MM.1S (cell line): Measurements from ENCODE around the gene ADCY5.

Experiments used
- DNase-seq: peaks from one replicate; pipeline ENCODE4 v3.0.0-alpha.2; 2015
- H2AFZ ChIP-seq: fragments of 300-600 bp; sonication (generic); 2 replicates; pipeline ENCODE4 v1.6.0; 2016; ENCODE audit warnings: antibody characterized with exemption, low read length
- H3F3A ChIP-seq: fragments of 300-600 bp; sonication (generic); 2 replicates; pipeline ENCODE4 v1.6.1; 2016; ENCODE audit warnings: mild to moderate bottlenecking, antibody characterized with exemption, low read length, moderate library complexity, mixed read lengths; ENCODE audit not compliant: insufficient read depth
- H3K27ac ChIP-seq: fragments of 300-600 bp; sonication (generic); 2 replicates; pipeline ENCODE4 v1.5.1; 2016; ENCODE audit warnings: mild to moderate bottlenecking, low read length
- H3K27me3 ChIP-seq: fragments of 300-600 bp; sonication (generic); replicated peaks from 2 replicates; pipeline ENCODE4 v1.6.0; 2016; ENCODE audit warnings: low read length; ENCODE audit not compliant: insufficient read depth
- H3K36me3 ChIP-seq: fragments of 300-600 bp; sonication (generic); replicated peaks from 2 replicates; pipeline ENCODE4 v1.6.1; 2016; ENCODE audit warnings: mild to moderate bottlenecking, low read length, mixed read lengths; ENCODE audit not compliant: insufficient read depth
- H3K4me1 ChIP-seq: fragments of 300-600 bp; sonication (generic); 2 replicates; pipeline ENCODE4 v1.6.1; 2016; ENCODE audit warnings: low read length, mixed read lengths
- H3K4me2 ChIP-seq: fragments of 300-600 bp; sonication (generic); 2 replicates; pipeline ENCODE4 v1.6.0; 2016; ENCODE audit warnings: low read depth, low read length
- H3K4me3 ChIP-seq: fragments of 300-600 bp; sonication (generic); 2 replicates; pipeline ENCODE4 v1.5.1; 2016; ENCODE audit warnings: low read length, mixed read lengths
- H3K79me2 ChIP-seq: fragments of 300-600 bp; sonication (generic); 2 replicates; pipeline ENCODE4 v1.6.1; 2016; ENCODE audit warnings: mixed run types, low read length, mixed read lengths
- H3K9ac ChIP-seq: fragments of 300-600 bp; sonication (generic); 2 replicates; pipeline ENCODE4 v1.6.1; 2016; ENCODE audit warnings: low read length, mixed read lengths
- H3K9me2 ChIP-seq: fragments of 300-600 bp; sonication (generic); replicated peaks from 2 replicates; pipeline ENCODE4 v1.6.1; 2016; ENCODE audit warnings: mild to moderate bottlenecking, low read length, mixed read lengths; ENCODE audit not compliant: insufficient read depth
- H3K9me3 ChIP-seq: fragments of 300-600 bp; sonication (generic); replicated peaks from 2 replicates; pipeline ENCODE4 v1.6.1; 2016; ENCODE audit warnings: mild to moderate bottlenecking, low read length, mixed read lengths; ENCODE audit not compliant: insufficient read depth
- H4K20me1 ChIP-seq: fragments of 300-600 bp; sonication (generic); 2 replicates; pipeline ENCODE4 v1.6.1; 2016; ENCODE audit warnings: mild to moderate bottlenecking, low read length, moderate library complexity, mixed read lengths; ENCODE audit not compliant: insufficient read depth
- CTCF ChIP-seq: fragments of 300-600 bp; sonication (generic); IDR thresholded peaks from 2 replicates; pipeline ENCODE4 v1.5.1; 2016; ENCODE audit warnings: antibody characterized with exemption, low read length, mixed read lengths
- EZH2 ChIP-seq: fragments of 300-600 bp; sonication (generic); optimal IDR thresholded peaks from 2 replicates; pipeline ENCODE3; 2017; ENCODE audit warnings: low read depth, mild to moderate bottlenecking, antibody characterized with exemption, low read length, mixed read lengths
- EZH2phosphoT487 ChIP-seq: fragments of 300-600 bp; sonication (generic); IDR thresholded peaks from 2 replicates; pipeline ENCODE4 v1.6.1; 2018; ENCODE audit warnings: antibody characterized with exemption, low read length

Gene ADCY5

GRCh38 chr3:123286308-123287023 lies 162.4 kb downstream of the ADCY5 start:
- Histone ChIP-seq H3K27me3 (0 out of 2 replicates have a peak, but pooled peaks cover 2% of the 10 kb centered on the region), H3K9me3 (no peaks in the 10 kb centered on the region), H3K79me2 (no peaks in the 10 kb centered on the region), H3K4me1 (no peaks in the 10 kb centered on the region), H3K4me2 (no peak overlapping the region), H3F3A (no peaks in the 10 kb centered on the region), H4K20me1 (no peaks in the 10 kb centered on the region), H3K9ac (no peak overlapping the region), H3K27ac (no peak overlapping the region), H3K4me3 (no peak overlapping the region), H3K9me2 (no peaks in the 10 kb centered on the region), H3K36me3 (no peaks in the 10 kb centered on the region), H2AFZ (no peak overlapping the region)
- TF ChIP-seq EZH2phosphoT487, result no peak
- no peak for TF ChIP-seq EZH2
- peak; percentile 82 for TF ChIP-seq CTCF
- DNase-seq, result peak; percentile 53

GRCh38 chr3:123285931-123286307 lies 163.0 kb downstream of the ADCY5 start:
- no peaks in the 10 kb centered on the region for H3K79me2 ChIP-seq
- no peak overlapping the region for H3K4me3 ChIP-seq

GRCh38 chr3:123285479-123285878 lies 163.4 kb downstream of the ADCY5 start:
- Histone ChIP-seq H3K4me1 (no peaks in the 10 kb centered on the region), H3K27ac (no peak overlapping the region), H4K20me1 (no peaks in the 10 kb centered on the region), H3K4me3 (no peak overlapping the region), H3F3A (no peaks in the 10 kb centered on the region), H3K9ac (no peak overlapping the region), H3K36me3 (no peaks in the 10 kb centered on the region), H3K4me2 (no peak overlapping the region), H3K79me2 (no peaks in the 10 kb centered on the region), H3K9me3 (no peaks in the 10 kb centered on the region), H2AFZ (no peak overlapping the region), H3K9me2 (no peaks in the 10 kb centered on the region), H3K27me3 (no peaks in the 10 kb centered on the region)
- no peak for DNase-seq
- TF ChIP-seq CTCF (no peak), EZH2 (no peak), EZH2phosphoT487 (no peak)

More at GRCh38 chr3:123285931-123286307, 163.0 kb downstream of the ADCY5 start:
- H3K4me1 ChIP-seq, result no peaks in the 10 kb centered on the region
- H3K36me3 ChIP-seq, result no peaks in the 10 kb centered on the region
- no peak overlapping the region for H3K27ac ChIP-seq
- no peak for DNase-seq
- no peaks in the 10 kb centered on the region for H3K9me3 ChIP-seq
- no peak for TF ChIP-seq EZH2
- TF ChIP-seq EZH2phosphoT487, result no peak
- TF ChIP-seq CTCF, result no peak
- no peak overlapping the region for H3K4me2 ChIP-seq
- H3K9ac ChIP-seq, result no peak overlapping the region
- H4K20me1 ChIP-seq, result no peaks in the 10 kb centered on the region
- no peaks in the 10 kb centered on the region for H3K9me2 ChIP-seq
- H3F3A ChIP-seq, result no peaks in the 10 kb centered on the region
- no peak overlapping the region for H2AFZ ChIP-seq
- no peaks in the 10 kb centered on the region for H3K27me3 ChIP-seq
